Hematopoietic multipotent progenitor cell treated with erythropoietin and hydrocortisone succinate and interleukin-3 and kit ligand, for 8 days (in vitro differentiated cells): Measurements from ENCODE around the gene UVRAG.
A peak's percentile ranks its signal among the peaks of the same experiment; 100 is the strongest.

Experiments used
- DNase-seq: peaks from one replicate; pipeline ENCODE4 v3.0.0-alpha.2; 2015

The UVRAG gene

GRCh38 chr11:76181371-76181770 is 366.4 kb downstream of the UVRAG start:
- no peak for DNase-seq

DNA sequence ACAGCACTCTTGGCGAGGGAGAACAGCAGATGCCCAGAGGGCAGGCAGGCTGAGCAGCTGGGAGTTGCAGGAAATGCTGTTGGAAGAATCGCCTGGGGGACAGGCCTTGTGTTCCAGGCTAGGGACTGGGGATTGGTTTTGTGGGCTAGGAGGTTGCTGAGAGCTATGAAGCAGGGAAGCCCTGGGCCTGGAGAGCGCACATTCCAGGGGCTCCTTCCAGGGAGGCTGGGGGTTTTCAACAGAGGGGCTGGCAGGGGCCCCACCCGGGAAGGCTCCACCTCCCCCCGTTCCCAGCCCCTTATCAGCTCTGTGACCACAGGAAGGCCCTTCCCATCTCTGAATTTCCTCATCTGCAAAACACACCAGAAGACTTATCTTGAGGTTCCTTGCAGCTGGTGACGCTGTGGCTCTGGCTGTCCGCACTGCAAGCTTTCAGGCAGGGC is 369.6 kb downstream of the UVRAG start:
- DNase-seq, result peak; percentile 66

DNA sequence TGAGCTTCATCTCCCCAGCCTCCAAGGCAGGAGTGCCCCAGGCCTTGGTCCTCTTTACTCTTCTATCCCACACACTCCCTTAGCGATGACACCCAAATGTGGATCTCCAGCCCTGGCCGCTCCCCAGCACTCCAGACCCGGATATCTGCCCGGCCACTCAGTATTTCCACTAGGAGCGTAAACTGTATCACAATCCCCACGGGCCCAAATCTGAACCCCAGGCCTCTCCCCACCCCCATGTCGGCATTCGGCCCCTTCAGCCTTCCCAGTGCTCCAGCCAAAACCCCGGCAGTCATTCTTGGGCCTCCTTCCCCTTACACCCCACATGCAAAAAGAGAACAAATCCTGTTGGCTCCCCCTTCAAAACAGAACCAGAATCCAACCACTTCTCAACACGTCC is 370.5 kb downstream of the UVRAG start:
- no peak for DNase-seq

- DNase-seq, result no peak
Observed at GRCh38 chr11:76185931-76186401, 371.0 kb downstream of the UVRAG start.

DNA sequence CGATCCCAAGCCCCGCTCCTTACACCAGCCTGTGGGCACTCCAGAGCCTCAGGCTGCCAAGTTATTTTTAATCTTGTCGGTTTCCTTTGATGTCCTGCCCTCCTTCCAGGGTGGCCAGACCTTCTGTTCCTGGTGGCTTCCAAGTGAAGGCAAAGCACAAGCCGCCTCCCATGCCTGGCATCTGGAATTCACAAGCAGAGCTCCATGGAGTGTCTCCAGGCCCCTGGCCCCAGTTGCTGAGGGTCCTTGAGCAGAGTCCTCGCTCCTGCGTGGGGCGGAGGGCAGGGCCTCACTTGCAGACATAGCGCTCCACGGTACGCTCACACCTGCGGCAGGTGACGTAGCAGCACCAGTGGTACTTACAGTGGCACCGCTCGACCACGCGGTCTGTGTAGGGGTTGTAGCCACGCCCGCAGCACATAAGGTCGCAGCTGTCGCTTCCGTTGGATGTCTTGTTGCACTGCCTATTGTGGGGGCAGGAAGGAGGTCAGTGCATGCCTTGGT is 371.8 kb downstream of the UVRAG start:
- DNase-seq, result no peak

DNA sequence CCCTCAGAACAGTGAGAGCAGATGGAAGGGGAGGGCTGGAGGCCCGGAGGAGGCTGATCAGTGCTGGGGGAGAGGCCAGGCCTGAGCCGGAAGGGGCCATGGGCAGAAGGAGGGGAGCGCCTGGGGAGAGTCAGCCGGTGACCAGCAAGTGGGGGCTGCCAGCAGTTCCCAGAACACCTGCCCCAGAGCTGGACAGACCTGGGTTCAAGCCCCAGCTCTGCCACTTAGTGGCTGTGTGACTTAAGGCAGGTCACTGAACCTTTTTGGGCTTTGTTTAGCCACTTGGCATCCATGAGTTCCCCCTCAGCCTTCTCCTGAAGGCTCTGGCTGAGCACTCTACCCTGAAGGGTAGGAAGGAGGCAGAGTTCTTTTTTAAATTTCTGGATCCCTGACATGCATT is 373.9 kb downstream of the UVRAG start:
- no peak for DNase-seq

DNA sequence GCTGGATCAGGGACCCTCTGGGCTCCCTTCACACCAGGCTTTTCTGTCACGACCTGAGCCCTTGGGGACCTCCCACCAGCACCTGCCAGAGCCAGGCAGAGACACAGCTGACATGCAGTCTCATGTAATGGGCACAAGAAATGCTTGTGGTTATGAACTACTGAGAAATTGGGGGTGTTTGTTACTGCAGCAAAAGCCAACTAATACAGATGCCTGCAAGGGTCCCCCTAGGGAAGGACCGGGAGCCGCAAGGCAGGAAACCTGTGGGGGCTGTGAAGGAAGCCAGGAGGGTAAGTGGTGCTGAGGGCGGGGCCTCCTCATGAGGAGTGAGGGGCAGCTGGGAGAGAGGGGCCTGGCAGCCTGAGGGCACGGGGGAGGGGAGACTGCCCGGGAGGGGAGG is 374.7 kb downstream of the UVRAG start:
- no peak for DNase-seq

DNA sequence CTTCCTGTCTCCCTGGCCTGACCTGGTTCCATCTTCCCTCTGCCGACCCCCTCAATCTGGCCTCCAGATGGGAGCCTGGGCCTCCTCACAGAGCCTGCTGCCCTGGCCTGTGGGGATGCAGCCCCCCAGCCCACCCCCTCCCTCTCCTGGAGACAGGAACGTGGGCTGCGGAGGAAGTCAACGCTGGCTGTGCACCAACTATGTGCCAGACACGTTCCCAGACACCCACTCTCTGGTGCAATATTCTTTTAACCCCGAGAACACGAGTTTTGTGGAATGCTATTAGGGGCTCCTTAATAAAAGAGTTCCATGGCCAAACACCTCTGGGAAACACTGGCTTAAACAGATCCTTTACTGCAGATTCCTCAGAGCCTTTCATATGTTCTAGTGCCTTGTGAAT is 375.4 kb downstream of the UVRAG start:
- no peak for DNase-seq
